SK-N-SH treated with all-trans-retinoic acid at 6 μM for 48 hours (cell line): Measurements from ENCODE around the gene CPA5.

ENCODE experiments used
- ATAC-seq: fragments of 200-7000 bp; cut with Tn5 transposase; 3 replicates; pipeline ENCODE4 v1.9.1; 2020; ENCODE audit warnings: mild to moderate bottlenecking, moderate library complexity
- ARNTL ChIP-seq: fragments of 450-650 bp; formaldehyde crosslinking; IDR thresholded peaks from 2 replicates; pipeline ENCODE4 v1.5.0; 2020; ENCODE audit warnings: low read depth, mild to moderate bottlenecking, moderate library complexity, borderline replicate concordance
- BACH2 ChIP-seq: fragments of 250-450 bp; sonication (Bioruptor Pico); IDR thresholded peaks from 2 replicates; pipeline ENCODE4 v1.9.0; 2021; ENCODE audit warnings: mild to moderate bottlenecking, borderline replicate concordance
- CSDC2 ChIP-seq: fragments of 250-450 bp; sonication (Bioruptor Pico); IDR thresholded peaks from 2 replicates; pipeline ENCODE4 v1.5.0; 2020; ENCODE audit warnings: mild to moderate bottlenecking, moderate library complexity
- ESRRG ChIP-seq: fragments of 250-450 bp; sonication (Bioruptor Pico); IDR thresholded peaks from 2 replicates; pipeline ENCODE4 v1.6.1; 2021; ENCODE audit warnings: mild to moderate bottlenecking
- GLIS3 ChIP-seq: fragments of 250-450 bp; sonication (Bioruptor Pico); IDR thresholded peaks from 2 replicates; pipeline ENCODE4 v1.5.0; 2020; ENCODE audit warnings: mild to moderate bottlenecking, moderate library complexity
- ISL1 ChIP-seq: fragments of 250-450 bp; sonication (Bioruptor Pico); IDR thresholded peaks from 2 replicates; pipeline ENCODE4 v2.1.2; 2022; ENCODE audit warnings: mild to moderate bottlenecking, moderate library complexity
- OSR1 ChIP-seq: fragments of 250-450 bp; sonication (Bioruptor Pico); IDR thresholded peaks from 2 replicates; pipeline ENCODE4 v1.8.0; 2022; ENCODE audit warnings: moderate library complexity, mild to moderate bottlenecking, inconsistent platforms
- POU6F1 ChIP-seq: fragments of 250-450 bp; sonication (Bioruptor Pico); IDR thresholded peaks from 2 replicates; pipeline ENCODE4 v1.8.0; 2021; ENCODE audit warnings: low read depth, mild to moderate bottlenecking, moderate library complexity, borderline replicate concordance
- PPARA ChIP-seq: fragments of 250-450 bp; sonication (Bioruptor Pico); IDR thresholded peaks from 2 replicates; pipeline ENCODE4 v1.5.0; 2020; ENCODE audit warnings: mild to moderate bottlenecking, borderline replicate concordance
- RARB ChIP-seq: fragments of 250-450 bp; sonication (Bioruptor Pico); IDR thresholded peaks from 2 replicates; pipeline ENCODE4 v1.8.0; 2021; ENCODE audit warnings: mild to moderate bottlenecking, moderate library complexity
- SNAI2 ChIP-seq: fragments of 250-450 bp; sonication (Bioruptor Pico); IDR thresholded peaks from 2 replicates; pipeline ENCODE4 v1.5.0; 2020; ENCODE audit warnings: mild to moderate bottlenecking, moderate library complexity
- TCF4 ChIP-seq: fragments of 250-450 bp; sonication (Bioruptor Pico); IDR thresholded peaks from 2 replicates; pipeline ENCODE4 v1.8.0; 2021; ENCODE audit warnings: mild to moderate bottlenecking, moderate library complexity, borderline replicate concordance
- TOX ChIP-seq: fragments of 250-450 bp; sonication (Bioruptor Pico); IDR thresholded peaks from 2 replicates; pipeline ENCODE4 v1.8.0; 2021; ENCODE audit warnings: mild to moderate bottlenecking, moderate library complexity, borderline replicate concordance
- ZC3H10 ChIP-seq: fragments of 250-450 bp; sonication (Bioruptor Pico); IDR thresholded peaks from 2 replicates; pipeline ENCODE4 v1.5.1; 2021; ENCODE audit warnings: mild to moderate bottlenecking, moderate library complexity
- ZNF565 ChIP-seq: fragments of 450-650 bp; formaldehyde crosslinking; conservative IDR thresholded peaks from 2 replicates; pipeline ENCODE4 v1.5.0; 2020; ENCODE audit warnings: low read depth, mild to moderate bottlenecking, moderate library complexity
- ZNF70 ChIP-seq: fragments of 450-650 bp; formaldehyde crosslinking; IDR thresholded peaks from 2 replicates; pipeline ENCODE4 v1.5.0; 2020; ENCODE audit warnings: mild to moderate bottlenecking, moderate library complexity
- ZNF8 ChIP-seq: fragments of 450-650 bp; formaldehyde crosslinking; IDR thresholded peaks from 2 replicates; pipeline ENCODE4 v1.5.0; 2020; ENCODE audit warnings: mild to moderate bottlenecking, moderate library complexity
- TF ChIP-seq, protein P1 (sequence below): fragments of 250-450 bp; sonication (Bioruptor Pico); IDR thresholded peaks from 2 replicates; pipeline ENCODE4 v1.5.1; 2021; ENCODE audit warnings: mild to moderate bottlenecking, moderate library complexity
- TF ChIP-seq, protein P2 (sequence below): fragments of 250-450 bp; sonication (Bioruptor Pico); IDR thresholded peaks from 2 replicates; pipeline ENCODE4 v1.8.0; 2020; ENCODE audit warnings: mild to moderate bottlenecking, moderate library complexity, borderline replicate concordance
- TF ChIP-seq, protein P3 (sequence below): fragments of 250-450 bp; sonication (Bioruptor Pico); IDR thresholded peaks from 2 replicates; pipeline ENCODE4 v1.5.0; 2020; ENCODE audit warnings: mild to moderate bottlenecking, moderate library complexity

The CPA5 gene

GRCh38 chr7:130304878-130305277 is 39.7 kb upstream of the CPA5 start:
- TF ChIP-seq OSR1 (CRISPR knock-in tag) (no peak), ZNF8 (CRISPR knock-in tag) (no peak), SNAI2 (CRISPR knock-in tag) (no peak), ZC3H10 (CRISPR knock-in tag) (no peak), ZNF70 (no peak), CSDC2 (CRISPR knock-in tag) (no peak), POU6F1 (no peak)
- TF ChIP-seq, protein P1, sequence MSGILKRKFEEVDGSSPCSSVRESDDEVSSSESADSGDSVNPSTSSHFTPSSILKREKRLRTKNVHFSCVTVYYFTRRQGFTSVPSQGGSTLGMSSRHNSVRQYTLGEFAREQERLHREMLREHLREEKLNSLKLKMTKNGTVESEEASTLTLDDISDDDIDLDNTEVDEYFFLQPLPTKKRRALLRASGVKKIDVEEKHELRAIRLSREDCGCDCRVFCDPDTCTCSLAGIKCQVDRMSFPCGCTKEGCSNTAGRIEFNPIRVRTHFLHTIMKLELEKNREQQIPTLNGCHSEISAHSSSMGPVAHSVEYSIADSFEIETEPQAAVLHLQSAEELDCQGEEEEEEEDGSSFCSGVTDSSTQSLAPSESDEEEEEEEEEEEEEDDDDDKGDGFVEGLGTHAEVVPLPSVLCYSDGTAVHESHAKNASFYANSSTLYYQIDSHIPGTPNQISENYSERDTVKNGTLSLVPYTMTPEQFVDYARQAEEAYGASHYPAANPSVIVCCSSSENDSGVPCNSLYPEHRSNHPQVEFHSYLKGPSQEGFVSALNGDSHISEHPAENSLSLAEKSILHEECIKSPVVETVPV: no peak
- ATAC-seq: no peak

DNA sequence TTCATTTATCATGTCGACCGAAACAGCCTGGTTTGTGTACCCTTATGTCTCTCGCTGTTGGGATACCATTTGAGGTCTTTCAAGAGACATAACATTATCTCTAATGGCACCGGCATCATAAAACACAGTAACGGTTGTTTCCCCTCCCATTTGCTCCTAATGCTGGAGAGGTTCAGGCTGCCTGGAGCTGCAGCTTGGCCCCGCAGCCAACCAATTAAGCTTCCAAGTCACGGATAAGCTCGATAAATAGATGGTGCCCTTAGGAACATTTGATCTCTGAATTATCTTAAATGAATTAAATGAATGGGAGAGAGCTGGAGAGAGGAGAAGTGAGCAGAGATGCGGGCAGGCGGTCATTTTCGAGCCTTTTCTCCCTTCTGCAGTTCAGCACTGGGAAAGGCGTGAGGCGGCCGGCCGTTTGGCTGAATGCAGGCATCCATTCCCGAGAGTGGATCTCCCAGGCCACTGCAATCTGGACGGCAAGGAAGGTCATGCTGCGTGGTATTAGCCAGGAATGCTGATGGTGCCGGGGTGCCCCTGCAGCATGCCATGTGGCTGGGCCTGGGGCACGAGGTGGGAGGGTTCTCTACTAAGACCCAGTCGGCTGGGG is 39.1 kb upstream of the CPA5 start:
- no peak for ATAC-seq
- TF ChIP-seq ZNF565 (CRISPR knock-in tag): no peak
- TF ChIP-seq RARB (CRISPR knock-in tag): no peak
- TF ChIP-seq ESRRG (CRISPR knock-in tag): no peak
- TF ChIP-seq ZC3H10 (CRISPR knock-in tag): no peak
- no peak for TF ChIP-seq OSR1 (CRISPR knock-in tag)
- TF ChIP-seq, protein P2, sequence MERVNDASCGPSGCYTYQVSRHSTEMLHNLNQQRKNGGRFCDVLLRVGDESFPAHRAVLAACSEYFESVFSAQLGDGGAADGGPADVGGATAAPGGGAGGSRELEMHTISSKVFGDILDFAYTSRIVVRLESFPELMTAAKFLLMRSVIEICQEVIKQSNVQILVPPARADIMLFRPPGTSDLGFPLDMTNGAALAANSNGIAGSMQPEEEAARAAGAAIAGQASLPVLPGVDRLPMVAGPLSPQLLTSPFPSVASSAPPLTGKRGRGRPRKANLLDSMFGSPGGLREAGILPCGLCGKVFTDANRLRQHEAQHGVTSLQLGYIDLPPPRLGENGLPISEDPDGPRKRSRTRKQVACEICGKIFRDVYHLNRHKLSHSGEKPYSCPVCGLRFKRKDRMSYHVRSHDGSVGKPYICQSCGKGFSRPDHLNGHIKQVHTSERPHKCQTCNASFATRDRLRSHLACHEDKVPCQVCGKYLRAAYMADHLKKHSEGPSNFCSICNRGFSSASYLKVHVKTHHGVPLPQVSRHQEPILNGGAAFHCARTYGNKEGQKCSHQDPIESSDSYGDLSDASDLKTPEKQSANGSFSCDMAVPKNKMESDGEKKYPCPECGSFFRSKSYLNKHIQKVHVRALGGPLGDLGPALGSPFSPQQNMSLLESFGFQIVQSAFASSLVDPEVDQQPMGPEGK: no peak
- TF ChIP-seq PPARA (CRISPR knock-in tag): no peak
- TF ChIP-seq, protein P3, sequence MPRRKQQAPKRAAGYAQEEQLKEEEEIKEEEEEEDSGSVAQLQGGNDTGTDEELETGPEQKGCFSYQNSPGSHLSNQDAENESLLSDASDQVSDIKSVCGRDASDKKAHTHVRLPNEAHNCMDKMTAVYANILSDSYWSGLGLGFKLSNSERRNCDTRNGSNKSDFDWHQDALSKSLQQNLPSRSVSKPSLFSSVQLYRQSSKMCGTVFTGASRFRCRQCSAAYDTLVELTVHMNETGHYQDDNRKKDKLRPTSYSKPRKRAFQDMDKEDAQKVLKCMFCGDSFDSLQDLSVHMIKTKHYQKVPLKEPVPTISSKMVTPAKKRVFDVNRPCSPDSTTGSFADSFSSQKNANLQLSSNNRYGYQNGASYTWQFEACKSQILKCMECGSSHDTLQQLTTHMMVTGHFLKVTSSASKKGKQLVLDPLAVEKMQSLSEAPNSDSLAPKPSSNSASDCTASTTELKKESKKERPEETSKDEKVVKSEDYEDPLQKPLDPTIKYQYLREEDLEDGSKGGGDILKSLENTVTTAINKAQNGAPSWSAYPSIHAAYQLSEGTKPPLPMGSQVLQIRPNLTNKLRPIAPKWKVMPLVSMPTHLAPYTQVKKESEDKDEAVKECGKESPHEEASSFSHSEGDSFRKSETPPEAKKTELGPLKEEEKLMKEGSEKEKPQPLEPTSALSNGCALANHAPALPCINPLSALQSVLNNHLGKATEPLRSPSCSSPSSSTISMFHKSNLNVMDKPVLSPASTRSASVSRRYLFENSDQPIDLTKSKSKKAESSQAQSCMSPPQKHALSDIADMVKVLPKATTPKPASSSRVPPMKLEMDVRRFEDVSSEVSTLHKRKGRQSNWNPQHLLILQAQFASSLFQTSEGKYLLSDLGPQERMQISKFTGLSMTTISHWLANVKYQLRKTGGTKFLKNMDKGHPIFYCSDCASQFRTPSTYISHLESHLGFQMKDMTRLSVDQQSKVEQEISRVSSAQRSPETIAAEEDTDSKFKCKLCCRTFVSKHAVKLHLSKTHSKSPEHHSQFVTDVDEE (CRISPR knock-in tag): no peak
- no peak for TF ChIP-seq ARNTL

GRCh38 chr7:130309986-130310385 is 34.6 kb upstream of the CPA5 start:
- TF ChIP-seq ISL1: no peak
- TF ChIP-seq ESRRG (CRISPR knock-in tag): no peak
- no peak for TF ChIP-seq POU6F1
- TF ChIP-seq, protein P2: no peak
- TF ChIP-seq, protein P3 (CRISPR knock-in tag): no peak
- TF ChIP-seq RARB (CRISPR knock-in tag): no peak
- no peak for TF ChIP-seq TCF4 (CRISPR knock-in tag)
- no peak for TF ChIP-seq BACH2 (CRISPR knock-in tag)
- TF ChIP-seq ZNF70: no peak
- TF ChIP-seq ZNF8 (CRISPR knock-in tag): no peak
- TF ChIP-seq ZC3H10 (CRISPR knock-in tag): no peak
- TF ChIP-seq PPARA (CRISPR knock-in tag): no peak
- TF ChIP-seq TOX (CRISPR knock-in tag): no peak
- no peak for TF ChIP-seq GLIS3 (CRISPR knock-in tag)
- TF ChIP-seq SNAI2 (CRISPR knock-in tag): no peak
- TF ChIP-seq CSDC2 (CRISPR knock-in tag): no peak

More at GRCh38 chr7:130309986-130310385, 34.6 kb upstream of the CPA5 start:
- no peak for ATAC-seq
